Thymus (tissue), 14 donors: ENCODE measurements around the gene EXOC6B. TPM values are rescaled to one million over a fixed set of nuclear protein-coding genes. Genes with fewer than 3 reads are reported as not detected.

Experiments
- DNase-seq, 9 donors: peaks; one replicate each; pipeline ENCODE4 v3.0.0-alpha.2; 2013; ENCODE audit warnings: low spot score in 9 of 9, low read depth in 6 of 9, missing footprints in 1 of 9
- H3K27ac ChIP-seq, 2 donors: one replicate each; pipeline ENCODE4 v1.5.1; 2013; ENCODE audit warnings: control low read depth in 1 of 2, low read depth in 1 of 2, low read length in 1 of 2, mild to moderate bottlenecking in 1 of 2, moderate library complexity in 1 of 2
- H3K27me3 ChIP-seq, 2 donors: one replicate each; pipeline ENCODE4 v1.5.1; 2013; ENCODE audit warnings: low read length in 1 of 2; ENCODE audit not compliant: control insufficient read depth in 2 of 2, insufficient read depth in 1 of 2
- H3K36me3 ChIP-seq, 2 donors: one replicate each; pipeline ENCODE4 v1.5.1; 2013; ENCODE audit warnings: low read length in 1 of 2, mild to moderate bottlenecking in 1 of 2, moderate library complexity in 1 of 2; ENCODE audit not compliant: control insufficient read depth in 2 of 2, insufficient read depth in 2 of 2
- H3K4me1 ChIP-seq, 2 donors: one replicate each; pipeline ENCODE4 v1.5.1; 2013; ENCODE audit warnings: low read length in 2 of 2; ENCODE audit not compliant: control insufficient read depth in 2 of 2, insufficient read depth in 2 of 2
- H3K4me3 ChIP-seq, 2 donors: one replicate each; pipeline ENCODE4 v1.5.1; 2013; ENCODE audit warnings: low read length in 2 of 2, control low read depth in 1 of 2, mild to moderate bottlenecking in 1 of 2
- H3K9me3 ChIP-seq, 2 donors: one replicate each; pipeline ENCODE4 v1.5.1; 2013; ENCODE audit warnings: low read length in 1 of 2, mild to moderate bottlenecking in 1 of 2; ENCODE audit not compliant: control insufficient read depth in 2 of 2, insufficient read depth in 1 of 2
- WGBS: extraction: QIAGEN DNeasy Blood & Tissue Kit; methylation state at CpG from one replicate; pipeline ENCODE4 v1.1.7; 2013; 5-methylcytosine and 5-hydroxymethylcytosine counted together
- long read RNA-seq, 10 donors: transcript quantifications; one replicate each; lab custom pipeline, GENCODE V29; 2026
- polyA plus RNA-seq: library from polyadenylated mRNA; stranded (reverse); fragments of 200-250 nt; gene quantifications from one replicate; pipeline ENCODE4 v1.2.3, GENCODE V29; 2013
- total RNA-seq: library from RNA; stranded (reverse); fragments of 120-200 nt; gene quantifications from one replicate; pipeline ENCODE4 v1.2.4, GENCODE V29; 2013
- donor health status: healthy.

EXOC6B gene
- total RNA-seq (6.2 TPM), polyA plus RNA-seq (5.0 TPM)
- long read RNA-seq, donor 1, result 0 reads
- long read RNA-seq, donor 2, full-length matches to known transcripts, result 1 of 1 reads
- long read RNA-seq, donor 2, partial matches to known transcripts, result 0 of 1 reads
- long read RNA-seq, donor 2, other reads (novel, unspliced or antisense), result 0 of 1 reads
- long read RNA-seq, donor 3, result 0 reads
- long read RNA-seq, donor 4, full-length matches to known transcripts, result 1 of 1 reads
- long read RNA-seq, donor 4, partial matches to known transcripts, result 0 of 1 reads
- long read RNA-seq, donor 4, other reads (novel, unspliced or antisense), result 0 of 1 reads
- long read RNA-seq, donor 5, full-length matches to known transcripts, result 1 of 1 reads
- long read RNA-seq, donor 5, partial matches to known transcripts, result 0 of 1 reads
- long read RNA-seq, donor 5, other reads (novel, unspliced or antisense), result 0 of 1 reads
- long read RNA-seq, donor 6, full-length matches to known transcripts, result 1 of 1 reads
- long read RNA-seq, donor 6, partial matches to known transcripts, result 0 of 1 reads
- long read RNA-seq, donor 6, other reads (novel, unspliced or antisense), result 0 of 1 reads
- long read RNA-seq, donor 7, result 0 reads
- long read RNA-seq, donor 8, result 0 reads
- long read RNA-seq, donor 9, result 0 reads
- long read RNA-seq, donor 10, result 0 reads

DNA sequence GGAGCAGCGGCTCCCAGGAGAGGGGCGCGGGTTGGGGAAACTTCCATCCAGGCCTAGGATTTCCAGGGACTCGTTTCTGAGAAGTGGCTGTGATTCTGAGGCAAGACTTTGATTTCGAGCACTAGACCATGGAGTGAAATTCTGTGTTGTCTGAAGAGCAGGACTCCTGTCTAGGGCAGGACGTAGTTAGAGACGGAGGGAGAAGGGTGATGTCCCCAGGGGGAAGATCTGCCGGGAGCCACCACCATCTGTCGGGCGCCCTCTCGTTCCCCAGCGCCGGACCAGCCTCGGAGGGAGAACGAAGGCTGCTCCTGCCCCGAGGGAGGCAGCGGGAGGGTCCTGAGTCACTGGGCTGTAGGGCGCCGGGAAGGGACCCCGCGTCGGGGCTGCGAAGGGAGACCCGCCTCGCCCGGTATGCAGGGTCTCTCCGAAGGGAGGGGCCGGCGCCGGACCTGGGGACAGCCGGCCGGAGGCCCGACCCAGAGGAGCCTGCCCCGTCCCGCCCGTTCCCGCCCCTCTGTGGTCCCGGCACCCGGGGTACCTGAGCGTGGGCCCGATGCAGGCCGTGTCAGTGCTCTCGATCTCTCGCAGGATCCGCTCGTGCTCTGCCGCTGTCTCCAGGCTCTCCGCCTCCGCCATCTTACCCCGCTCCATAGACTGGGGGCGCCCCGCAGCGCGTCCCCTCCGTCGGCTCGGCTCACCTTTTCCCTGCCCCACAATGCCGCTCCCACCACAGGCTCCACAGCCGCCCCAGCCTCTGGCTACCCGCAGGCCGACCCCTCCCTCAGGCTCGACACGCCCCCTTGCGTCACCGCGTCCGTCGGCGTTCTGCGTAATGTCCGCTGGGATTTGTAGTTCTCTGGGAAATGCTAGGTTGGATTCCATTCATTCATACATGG lies at the start of gene EXOC6B:
Gene EXOC6B (minus strand): TSS at position 777 of the 899 bp plus-strand sequence.
- Histone ChIP-seq H3K36me3 (no peaks in the 10 kb centered on the region), H3K9me3 (no peaks in the 10 kb centered on the region), H3K4me1 (peaks cover 0 to 4% of the 10 kb centered on the region in 2 donors), H3K27ac (peak within 1 kb of the TSS in 1 of 2 donors; percentile 61), H3K27me3 (peaks cover 0 to 19% of the 10 kb centered on the region in 2 donors), H3K4me3 (peak within 1 kb of the TSS; percentile 63 to 67)
- 2% methylated on average over 71 of the region's 71 CpGs for WGBS
- DNase-seq, result peak; percentile 57 to 89 (median 73)

DNA sequence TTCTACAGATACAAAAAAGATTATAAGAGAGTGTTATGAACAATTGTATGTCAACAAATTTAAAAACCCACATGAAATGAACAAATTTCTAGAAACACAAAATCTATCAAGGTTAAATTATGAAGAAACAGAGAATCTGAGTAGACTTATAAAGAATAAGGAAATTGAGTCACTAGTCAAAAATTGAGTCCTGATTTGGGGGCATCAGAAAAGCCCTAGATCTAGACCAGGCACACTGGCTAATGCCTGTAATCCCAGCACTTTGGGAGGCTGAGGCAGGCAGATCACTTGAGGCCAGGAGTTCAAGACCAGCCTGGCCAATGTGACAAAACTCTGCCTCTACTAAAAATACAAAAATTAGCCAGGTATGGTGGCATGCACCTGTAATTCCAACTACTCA lies 46.0 kb upstream of the EXOC6B start:
- DNase-seq, result no peak
- H3K4me1 ChIP-seq, result no peaks in the 10 kb centered on the region
- peaks cover 0 to 6% of the 10 kb centered on the region in 2 donors for H3K27me3 ChIP-seq
- no peak overlapping the region for H3K4me3 ChIP-seq
- no peak overlapping the region for H3K27ac ChIP-seq
- no peaks in the 10 kb centered on the region for H3K9me3 ChIP-seq
- no peaks in the 10 kb centered on the region for H3K36me3 ChIP-seq

DNA sequence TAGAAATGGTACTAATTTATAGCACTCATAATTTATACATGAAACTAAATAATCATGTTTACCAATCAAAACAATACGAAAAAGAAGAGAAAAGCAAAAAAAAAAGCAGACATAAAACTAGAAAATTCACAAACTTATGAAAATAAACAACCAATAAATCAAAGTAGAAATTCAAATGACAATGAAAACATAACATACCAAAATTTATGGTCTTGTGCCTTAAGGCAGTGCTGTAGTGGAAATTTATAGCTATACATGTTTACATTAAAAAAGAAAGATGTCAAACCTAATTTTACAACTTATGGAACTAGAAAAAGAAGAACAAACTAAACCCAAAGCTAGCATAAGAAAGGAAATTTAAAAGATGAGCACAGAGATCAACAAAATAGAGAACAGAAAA lies 45.2 kb upstream of the EXOC6B start:
- H3K27me3 ChIP-seq, result peaks cover 0 to 5% of the 10 kb centered on the region in 2 donors
- WGBS, result 77% methylated on average over 1 of the region's 1 CpG
- no peaks in the 10 kb centered on the region for H3K36me3 ChIP-seq
- no peak for DNase-seq
- H3K27ac ChIP-seq, result no peak overlapping the region
- no peaks in the 10 kb centered on the region for H3K9me3 ChIP-seq
- no peak overlapping the region for H3K4me3 ChIP-seq
- H3K4me1 ChIP-seq, result no peaks in the 10 kb centered on the region

DNA sequence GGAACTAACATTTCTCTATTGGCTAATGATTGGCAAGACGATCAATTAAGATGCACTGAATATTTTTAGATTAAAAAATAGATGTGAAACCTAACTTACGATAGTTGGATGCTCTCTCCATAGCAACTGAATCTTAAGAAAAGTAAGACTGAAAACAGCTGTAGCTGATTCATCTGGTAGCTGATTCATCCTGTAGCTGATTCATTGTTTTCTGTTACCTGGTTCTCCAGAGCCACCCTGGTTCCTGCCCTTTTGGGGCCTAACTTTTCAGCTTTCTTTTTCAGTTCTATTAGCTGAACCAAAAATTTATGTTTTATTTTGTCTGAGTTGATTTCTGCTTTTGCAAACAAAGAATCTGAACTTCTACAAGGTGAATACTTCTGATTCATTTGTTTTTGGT lies 38.7 kb upstream of the EXOC6B start:
- Histone ChIP-seq H3K4me1 (peaks cover 0 to 6% of the 10 kb centered on the region in 2 donors), H3K27ac (no peak overlapping the region), H3K36me3 (no peaks in the 10 kb centered on the region), H3K27me3 (peaks cover 11 to 23% of the 10 kb centered on the region in 2 donors), H3K9me3 (no peaks in the 10 kb centered on the region), H3K4me3 (no peak overlapping the region)
- DNase-seq, result no peak
- WGBS, result 69% methylated on average over 2 of the region's 2 CpGs

DNA sequence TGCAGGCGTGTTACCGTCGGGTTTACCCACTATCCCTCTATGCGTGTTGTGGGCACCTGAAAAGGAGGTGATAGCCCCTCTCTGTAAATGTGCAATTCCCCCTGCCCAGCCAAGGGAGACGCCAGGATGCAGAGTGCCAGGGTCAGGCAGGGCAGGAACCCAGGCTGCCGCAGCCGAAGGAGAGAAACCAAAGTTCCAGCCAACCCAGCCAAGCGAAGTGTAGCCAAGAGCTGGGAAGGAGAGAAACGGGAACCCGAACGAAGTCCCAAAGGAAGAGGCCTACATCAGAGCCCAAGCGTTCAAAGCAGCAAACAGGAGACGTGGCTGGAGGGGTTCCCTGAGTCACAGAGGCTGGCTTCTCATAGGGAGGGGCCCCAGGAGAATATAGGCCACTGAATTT lies 37.2 kb upstream of the EXOC6B start:
- WGBS, result 62% methylated on average over 13 of the region's 13 CpGs
- Histone ChIP-seq H3K27ac (no peak overlapping the region), H3K4me1 (peaks cover 0 to 6% of the 10 kb centered on the region in 2 donors), H3K27me3 (peaks cover 11 to 23% of the 10 kb centered on the region in 2 donors), H3K9me3 (no peaks in the 10 kb centered on the region), H3K4me3 (no peak overlapping the region), H3K36me3 (no peaks in the 10 kb centered on the region)
- DNase-seq, result no peak

DNA sequence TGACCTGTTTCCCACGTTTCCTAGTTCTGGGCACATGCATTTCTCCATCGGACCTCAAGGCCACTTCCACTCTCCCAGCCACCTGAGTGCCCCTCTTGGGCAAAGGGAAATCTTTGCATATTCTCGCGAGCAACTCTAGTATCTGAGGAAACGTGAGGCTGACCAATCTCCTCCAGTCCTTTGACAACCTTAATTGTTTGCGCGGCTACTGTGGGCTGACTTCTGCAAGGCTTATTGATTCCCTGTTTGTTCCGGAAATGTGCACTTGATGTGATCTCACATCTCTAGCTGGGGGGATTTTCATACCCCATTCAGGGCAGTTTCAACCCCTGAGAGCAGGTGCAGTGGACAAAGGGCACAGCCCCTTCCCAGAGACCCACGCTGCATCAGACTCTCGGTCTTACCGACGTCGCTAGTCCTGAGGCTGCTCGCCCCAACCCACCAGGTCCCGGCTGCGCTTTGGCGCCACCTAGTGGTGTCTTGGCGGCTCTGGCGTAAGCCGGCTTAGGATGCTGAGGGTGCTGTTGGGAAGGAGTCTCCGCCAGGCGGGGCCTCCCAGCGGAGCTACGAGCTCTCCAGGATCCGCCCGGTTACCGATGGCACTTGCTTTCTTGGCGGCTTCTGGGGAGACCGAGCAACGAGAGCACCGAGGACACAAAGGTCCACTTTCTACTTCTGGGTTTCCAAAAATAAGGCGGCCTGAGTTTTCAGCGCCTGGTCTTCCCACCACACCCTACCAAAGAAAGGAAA lies 36.6 kb upstream of the EXOC6B start:
- no peak overlapping the region for H3K4me3 ChIP-seq
- H3K27me3 ChIP-seq, result peaks cover 11 to 23% of the 10 kb centered on the region in 2 donors
- 9% methylated on average over 33 of the region's 33 CpGs for WGBS
- no peaks in the 10 kb centered on the region for H3K9me3 ChIP-seq
- peak; percentile 59 to 93 (median 82) for DNase-seq
- peaks cover 0 to 6% of the 10 kb centered on the region in 2 donors for H3K4me1 ChIP-seq
- H3K27ac ChIP-seq, result no peak overlapping the region
- H3K36me3 ChIP-seq, result no peaks in the 10 kb centered on the region

DNA sequence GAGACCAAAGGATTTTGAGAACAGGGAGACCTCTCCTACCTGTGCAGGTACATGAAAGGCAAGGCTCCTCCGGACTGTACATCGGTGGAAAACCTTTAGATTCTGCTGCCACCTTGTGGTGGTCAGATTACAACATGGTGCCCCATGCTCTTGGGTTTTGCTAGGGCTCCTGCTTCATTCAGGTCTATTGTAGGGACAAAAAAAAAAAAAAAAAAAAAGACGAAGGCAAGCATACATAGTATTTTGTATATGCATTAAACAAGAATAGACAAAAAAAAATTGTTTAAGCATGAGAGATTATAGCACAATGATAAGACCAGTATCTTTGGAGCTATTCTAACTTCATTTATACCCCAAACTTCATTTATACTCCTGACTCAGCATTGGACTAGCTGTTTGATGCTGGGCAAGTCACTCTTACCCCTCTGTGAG lies 34.0 kb upstream of the EXOC6B start:
- peak; percentile 23 to 66 (median 30) for DNase-seq
- Histone ChIP-seq H3K9me3 (no peaks in the 10 kb centered on the region), H3K36me3 (no peaks in the 10 kb centered on the region), H3K27ac (no peak overlapping the region), H3K27me3 (peaks cover 11 to 20% of the 10 kb centered on the region in 2 donors), H3K4me3 (no peak overlapping the region), H3K4me1 (peaks cover 0 to 6% of the 10 kb centered on the region in 2 donors)
- under 1% methylated on average over 3 of the region's 3 CpGs for WGBS

DNA sequence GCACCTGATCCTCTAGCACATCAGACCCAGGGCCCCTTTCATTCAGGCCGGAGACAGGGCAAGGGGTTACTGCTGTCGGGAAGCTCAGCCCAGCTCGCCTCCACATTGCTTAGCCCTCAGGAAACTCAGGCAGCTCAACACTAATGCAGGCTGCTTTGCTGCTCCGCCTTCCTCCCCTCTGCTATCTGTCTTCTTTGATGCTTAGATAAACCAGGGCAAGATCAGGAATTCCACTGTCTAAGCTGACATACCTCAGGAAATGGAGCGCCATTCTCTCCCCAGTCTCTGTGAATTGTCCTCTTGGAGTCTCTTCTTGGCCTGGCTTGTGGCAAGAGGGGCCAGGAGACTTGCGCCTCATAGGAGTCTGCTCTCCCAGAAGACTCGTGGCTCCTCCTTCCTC lies 25.5 kb upstream of the EXOC6B start:
- no peaks in the 10 kb centered on the region for H3K4me1 ChIP-seq
- no peak overlapping the region for H3K27ac ChIP-seq
- no peaks in the 10 kb centered on the region for H3K36me3 ChIP-seq
- 79% methylated on average over 7 of the region's 7 CpGs for WGBS
- no peak for DNase-seq
- peaks cover 4 to 5% of the 10 kb centered on the region in 2 donors for H3K27me3 ChIP-seq
- no peaks in the 10 kb centered on the region for H3K9me3 ChIP-seq
- H3K4me3 ChIP-seq, result no peak overlapping the region
